Testis (tissue), 2 donors: Measurements from ENCODE around the gene GRWD1.

ENCODE experiments used
- POLR2A ChIP-seq: fragments of 450-650 bp; IDR thresholded peaks from one replicate; pipeline ENCODE4 v1.6.1; 2017; ENCODE audit warnings: antibody characterized with exemption, mild to moderate bottlenecking, moderate library complexity
- TF ChIP-seq, protein P1 (sequence below), 3 experiments: fragments of 450-650 bp in 2 of 3; fragments of 200-600 bp in 1 of 3; sonication (generic) in 1 of 3; IDR thresholded peaks; one replicate each; pipeline ENCODE4 v1.5.1; 2016 to 2019; ENCODE audit warnings: antibody characterized with exemption in 3 of 3, mild to moderate bottlenecking in 2 of 3, moderate library complexity in 1 of 3

DNA sequence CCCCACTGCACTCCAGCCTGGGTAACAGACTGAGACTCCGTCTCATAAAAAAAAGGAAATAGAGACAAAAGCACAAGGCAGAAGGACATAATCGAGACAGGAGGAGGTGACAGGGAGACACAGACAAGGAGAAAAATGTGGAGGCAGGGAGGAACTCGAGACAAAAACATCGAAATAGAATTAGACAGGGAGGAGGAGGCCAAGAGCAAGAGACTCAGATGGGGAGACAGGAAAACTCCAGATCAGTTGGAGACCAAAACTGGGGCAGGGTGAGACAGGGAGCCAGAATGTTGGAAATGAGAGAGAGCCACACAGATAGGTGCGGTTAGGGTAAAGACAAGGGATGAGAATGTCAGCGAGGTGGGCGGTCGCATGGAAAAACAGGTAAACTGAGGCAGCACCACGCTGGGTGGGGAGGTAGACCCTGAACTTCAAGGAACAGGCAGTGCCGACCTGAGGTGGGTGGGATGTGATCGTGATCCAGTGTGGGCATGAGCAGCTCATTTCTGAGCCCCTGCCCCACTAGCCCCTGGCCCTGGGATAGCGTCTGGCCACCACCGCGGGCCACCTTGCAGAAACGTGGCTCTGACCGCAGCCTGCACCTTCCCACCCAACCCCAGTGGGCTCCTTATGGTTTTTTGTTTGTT lies 38.6 kb downstream of the GRWD1 start:
- TF ChIP-seq POLR2A: no peak
- TF ChIP-seq, protein P1, sequence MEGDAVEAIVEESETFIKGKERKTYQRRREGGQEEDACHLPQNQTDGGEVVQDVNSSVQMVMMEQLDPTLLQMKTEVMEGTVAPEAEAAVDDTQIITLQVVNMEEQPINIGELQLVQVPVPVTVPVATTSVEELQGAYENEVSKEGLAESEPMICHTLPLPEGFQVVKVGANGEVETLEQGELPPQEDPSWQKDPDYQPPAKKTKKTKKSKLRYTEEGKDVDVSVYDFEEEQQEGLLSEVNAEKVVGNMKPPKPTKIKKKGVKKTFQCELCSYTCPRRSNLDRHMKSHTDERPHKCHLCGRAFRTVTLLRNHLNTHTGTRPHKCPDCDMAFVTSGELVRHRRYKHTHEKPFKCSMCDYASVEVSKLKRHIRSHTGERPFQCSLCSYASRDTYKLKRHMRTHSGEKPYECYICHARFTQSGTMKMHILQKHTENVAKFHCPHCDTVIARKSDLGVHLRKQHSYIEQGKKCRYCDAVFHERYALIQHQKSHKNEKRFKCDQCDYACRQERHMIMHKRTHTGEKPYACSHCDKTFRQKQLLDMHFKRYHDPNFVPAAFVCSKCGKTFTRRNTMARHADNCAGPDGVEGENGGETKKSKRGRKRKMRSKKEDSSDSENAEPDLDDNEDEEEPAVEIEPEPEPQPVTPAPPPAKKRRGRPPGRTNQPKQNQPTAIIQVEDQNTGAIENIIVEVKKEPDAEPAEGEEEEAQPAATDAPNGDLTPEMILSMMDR (IDR thresholded peaks at IDR 0.05): no peak
